Right forelimb (tissue), 1 donor: ENCODE results near the gene TBC1D8.
A peak's percentile ranks its signal among the peaks of the same experiment; 100 is the strongest.
"Not testable (repeated sequence)": the region's sequence is repeated elsewhere in the genome, so short reads cannot be mapped to it uniquely, and the experiment has no call there.

Experiments used
- DNase-seq: peaks from one replicate; pipeline ENCODE4 v3.0.0-alpha.2; 2018

The TBC1D8 gene

DNA sequence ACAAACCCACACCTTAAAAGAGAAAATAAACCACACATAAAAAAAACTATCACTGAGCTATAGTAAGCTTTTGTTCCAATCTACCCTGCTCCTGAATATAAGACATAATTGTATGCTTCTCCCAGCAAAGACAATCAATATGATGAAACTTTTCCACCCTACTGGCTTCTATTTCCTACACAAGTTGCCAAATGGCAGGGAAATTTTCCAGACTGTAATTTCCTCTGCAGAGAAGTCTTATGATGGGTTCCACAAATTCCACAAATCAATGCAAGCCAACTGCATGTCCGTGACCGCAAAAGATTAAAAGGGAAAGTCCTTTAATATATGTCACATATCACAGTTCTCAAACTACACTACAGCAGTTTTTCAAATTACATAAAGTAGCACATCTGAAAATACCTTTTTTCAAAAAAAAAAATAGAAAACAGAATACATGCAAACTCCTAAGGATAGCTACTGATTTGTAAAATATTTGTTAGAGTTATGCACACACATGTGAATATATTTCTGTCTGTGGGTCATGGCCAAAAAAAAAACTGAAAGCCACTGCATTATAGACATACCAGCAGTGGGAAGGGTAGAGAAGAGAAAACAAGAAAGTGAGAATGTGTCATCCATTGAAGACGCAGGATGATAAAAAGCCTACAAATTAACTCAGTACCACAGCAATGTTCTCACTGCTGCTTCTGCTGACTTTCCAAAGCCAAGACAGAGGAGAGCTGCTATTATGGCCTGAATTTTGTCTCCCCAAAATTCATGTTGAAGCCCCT lies 87.6 kb downstream of the TBC1D8 start:
- peak; percentile 55 for DNase-seq

DNA sequence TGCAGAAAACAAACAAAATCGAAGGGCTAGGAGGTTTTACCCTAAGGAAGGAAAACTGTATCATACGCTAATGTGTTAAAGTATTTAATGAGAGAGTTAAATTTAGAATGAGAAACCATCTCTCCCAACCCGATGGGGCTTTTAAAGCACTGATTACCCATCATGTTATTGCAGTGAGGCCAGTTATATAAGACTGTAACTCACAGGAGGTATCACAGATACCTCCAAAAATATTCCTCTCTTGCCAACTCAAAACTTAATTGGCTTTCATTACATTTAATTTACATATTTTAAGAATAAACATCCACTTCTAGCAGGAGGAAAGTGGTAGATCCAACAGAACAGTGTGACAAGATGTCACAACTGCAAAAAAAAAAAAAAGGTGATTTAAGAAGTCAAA lies 92.8 kb downstream of the TBC1D8 start:
- DNase-seq, result no peak

- no peak for DNase-seq
Measured at GRCh38 chr2:101057051-101057933, 93.9 kb downstream of the TBC1D8 start.

- DNase-seq, result no peak
Measured at GRCh38 chr2:101053117-101053516, 98.1 kb downstream of the TBC1D8 start.

DNA sequence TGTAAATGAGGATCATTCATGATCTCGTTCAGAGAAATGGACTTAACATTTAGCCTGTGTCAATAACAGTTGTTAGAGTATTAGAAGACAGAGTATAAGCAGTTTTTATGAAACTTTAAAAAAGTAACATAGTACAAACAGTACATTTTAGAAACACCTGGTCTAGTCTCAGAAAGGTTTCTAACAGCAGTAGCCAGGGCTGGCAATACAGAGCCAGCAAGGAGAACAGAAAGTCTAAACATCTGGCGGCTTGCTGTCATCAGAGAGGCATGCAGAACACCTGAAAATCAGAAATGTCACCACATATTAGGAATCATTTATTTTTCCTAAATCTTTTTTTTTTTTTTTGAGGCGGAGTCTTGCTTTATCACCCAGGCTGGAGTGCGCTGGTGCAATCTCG lies 99.0 kb downstream of the TBC1D8 start:
- no peak for DNase-seq

DNA sequence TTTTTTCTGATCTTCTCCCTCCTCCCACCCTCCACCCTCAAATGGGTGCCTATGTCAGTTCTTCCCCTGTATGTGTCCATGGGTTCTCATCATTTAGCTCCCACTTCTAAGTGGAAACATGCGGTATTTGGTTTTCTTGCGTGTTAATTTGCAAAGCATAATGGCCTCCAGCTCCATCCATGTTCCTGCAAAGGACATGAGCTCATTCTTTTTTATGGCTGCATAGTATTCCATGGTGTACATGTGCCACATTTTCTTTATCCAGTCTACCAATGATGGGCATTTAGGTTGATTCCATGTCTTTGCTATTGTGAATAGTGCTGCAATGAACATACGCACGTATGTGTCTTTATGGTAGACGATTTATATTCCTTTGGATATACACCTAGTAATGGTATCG lies 100.3 kb downstream of the TBC1D8 start:
- not testable (repeated sequence) for DNase-seq

DNA sequence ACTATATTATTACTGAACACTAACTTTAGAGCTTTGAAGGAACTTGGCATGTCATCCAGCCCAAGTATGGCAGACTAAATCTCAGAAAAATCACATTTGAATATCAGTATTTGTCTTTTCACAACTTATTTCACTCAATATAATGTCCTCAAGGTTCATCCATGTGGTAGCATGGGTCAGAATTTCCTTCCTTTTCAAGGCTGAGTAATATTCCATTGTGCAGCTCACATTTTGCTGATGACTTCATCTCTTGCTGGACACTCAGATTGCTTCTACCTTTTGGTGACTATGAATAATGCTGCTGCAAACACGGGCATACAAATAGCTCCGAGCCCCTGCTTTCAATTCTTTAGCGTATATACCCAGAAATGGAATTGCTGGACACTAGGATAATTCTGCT lies 102.4 kb downstream of the TBC1D8 start:
- no peak for DNase-seq

DNA sequence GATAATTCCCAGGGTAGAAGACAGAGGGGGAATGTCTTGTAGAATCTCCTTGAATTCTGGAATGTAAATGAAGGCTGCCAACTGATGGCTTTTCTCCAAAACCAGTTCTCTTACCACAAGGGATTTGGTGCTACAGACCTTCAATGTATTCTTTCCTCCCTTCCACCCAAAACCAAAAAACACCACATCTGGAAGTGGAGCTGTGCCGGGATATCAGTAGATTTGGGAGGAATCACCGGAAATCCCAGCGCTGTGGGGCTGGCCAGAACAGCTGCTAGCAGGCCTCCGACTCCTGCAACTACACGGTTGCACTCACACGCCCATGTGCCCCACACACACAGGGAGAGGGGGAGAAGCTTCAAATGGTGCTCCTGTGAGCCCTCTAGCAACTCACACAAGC lies 103.4 kb downstream of the TBC1D8 start:
- DNase-seq, result peak; percentile 53

- DNase-seq, result no peak
Measured at GRCh38 chr2:101047075-101047766, 104.0 kb downstream of the TBC1D8 start.

- DNase-seq, result no peak
Measured at GRCh38 chr2:101045330-101045729, 105.9 kb downstream of the TBC1D8 start.

DNA sequence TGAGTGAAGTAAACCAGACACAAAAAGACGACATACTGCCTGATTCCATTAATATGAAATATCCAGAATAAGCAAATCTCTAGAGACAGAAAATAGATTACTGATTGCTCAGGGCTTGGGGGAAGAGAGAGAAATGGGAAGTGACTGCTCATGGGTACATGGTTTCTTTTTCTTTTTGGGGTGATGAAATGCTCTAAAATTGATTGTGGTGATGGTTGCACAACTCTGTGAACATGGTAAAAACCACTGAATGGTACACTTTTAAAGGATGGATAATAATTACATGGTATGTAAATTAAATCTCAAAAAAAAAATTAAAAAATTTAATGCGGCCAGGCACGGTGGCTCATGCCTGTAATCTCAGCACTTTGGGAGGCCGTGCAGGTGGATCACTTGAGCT lies 109.8 kb downstream of the TBC1D8 start:
- no peak for DNase-seq

DNA sequence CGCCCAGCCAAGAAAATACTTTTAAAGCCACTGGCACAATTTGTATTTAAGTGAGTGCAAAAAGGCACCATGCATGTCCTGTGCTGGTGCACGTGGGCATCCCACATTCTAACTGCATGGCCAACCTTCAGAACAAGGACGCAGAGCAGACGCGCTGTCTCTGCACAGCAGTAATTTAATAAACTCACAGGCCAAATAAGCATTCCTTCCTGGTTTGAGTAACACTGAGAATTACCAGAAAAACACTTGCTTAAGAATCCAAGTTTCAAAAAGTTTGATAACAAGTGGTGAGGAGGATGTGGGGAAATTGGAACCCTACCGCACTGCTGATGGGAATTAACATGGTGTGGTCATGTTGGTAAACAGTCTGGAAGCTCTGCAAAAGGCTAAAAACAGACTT lies 110.4 kb downstream of the TBC1D8 start:
- DNase-seq, result no peak

DNA sequence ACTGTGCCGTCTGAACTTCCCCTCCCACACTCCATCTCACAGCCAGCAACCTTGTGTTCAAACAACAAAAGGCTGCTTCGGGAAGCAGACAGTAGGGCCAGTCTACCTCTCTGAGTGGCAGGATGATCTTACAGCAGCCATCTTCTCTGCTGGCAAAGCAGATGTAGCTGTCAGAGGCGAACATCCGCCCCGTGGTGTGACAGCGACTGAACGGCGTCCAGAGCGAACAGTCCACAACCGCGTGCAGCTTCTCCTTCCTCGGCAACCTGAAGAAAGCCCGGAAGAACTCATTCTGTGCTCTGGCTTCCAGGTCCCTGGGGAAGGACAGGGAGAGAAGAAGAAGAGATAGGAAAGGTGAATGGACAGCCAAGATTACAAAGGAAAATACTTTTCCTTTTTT lies 111.1 kb downstream of the TBC1D8 start:
- no peak for DNase-seq

- no peak for DNase-seq
Measured at GRCh38 chr2:101038455-101039255, 112.5 kb downstream of the TBC1D8 start.

GRCh38 chr2:101037161-101037755 lies 113.9 kb downstream of the TBC1D8 start:
- no peak for DNase-seq

DNA sequence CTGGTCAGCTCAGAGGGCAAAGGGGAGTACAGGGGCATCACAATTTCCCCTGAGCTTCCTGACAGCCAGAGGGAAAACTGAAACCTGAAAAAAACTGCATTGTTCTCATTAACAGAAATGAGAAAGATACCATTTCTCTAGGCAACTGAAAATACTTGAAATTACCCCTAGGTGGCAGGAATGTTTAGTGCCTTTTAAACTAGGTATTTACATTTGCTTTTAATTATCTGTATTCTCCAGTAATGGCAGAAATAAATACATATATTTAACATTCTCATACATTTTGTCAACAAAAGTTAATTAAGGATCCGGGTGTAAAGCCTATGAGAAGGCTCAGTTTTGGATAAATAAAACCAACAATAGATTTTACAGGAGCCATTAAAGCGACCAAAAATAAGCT lies 114.6 kb downstream of the TBC1D8 start:
- no peak for DNase-seq

- DNase-seq, result no peak
Measured at GRCh38 chr2:101032084-101032776, 119.0 kb downstream of the TBC1D8 start.

- DNase-seq, result no peak
Measured at GRCh38 chr2:101030866-101031554, 120.2 kb downstream of the TBC1D8 start.

DNA sequence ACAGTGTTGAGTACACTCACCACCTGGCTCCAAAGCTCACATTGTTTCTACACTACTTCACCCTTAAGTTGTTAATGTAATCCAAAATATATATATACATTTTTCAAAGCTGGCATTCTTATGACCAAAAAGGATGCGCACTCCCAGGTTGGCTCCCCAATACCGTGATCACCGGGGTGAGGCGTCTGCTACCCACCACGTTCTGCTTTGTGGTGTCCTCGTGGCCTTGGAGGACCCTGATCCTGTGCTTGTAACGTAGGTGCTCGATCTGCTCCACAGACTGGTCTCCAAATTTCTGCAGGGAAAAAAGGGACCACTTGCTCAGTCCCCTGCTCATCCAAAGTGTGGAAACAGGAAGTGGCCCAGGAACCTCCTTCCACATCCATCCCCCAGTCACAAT lies 123.3 kb downstream of the TBC1D8 start:
- no peak for DNase-seq

GRCh38 chr2:101026923-101027469 lies 124.2 kb downstream of the TBC1D8 start:
- no peak for DNase-seq

DNA sequence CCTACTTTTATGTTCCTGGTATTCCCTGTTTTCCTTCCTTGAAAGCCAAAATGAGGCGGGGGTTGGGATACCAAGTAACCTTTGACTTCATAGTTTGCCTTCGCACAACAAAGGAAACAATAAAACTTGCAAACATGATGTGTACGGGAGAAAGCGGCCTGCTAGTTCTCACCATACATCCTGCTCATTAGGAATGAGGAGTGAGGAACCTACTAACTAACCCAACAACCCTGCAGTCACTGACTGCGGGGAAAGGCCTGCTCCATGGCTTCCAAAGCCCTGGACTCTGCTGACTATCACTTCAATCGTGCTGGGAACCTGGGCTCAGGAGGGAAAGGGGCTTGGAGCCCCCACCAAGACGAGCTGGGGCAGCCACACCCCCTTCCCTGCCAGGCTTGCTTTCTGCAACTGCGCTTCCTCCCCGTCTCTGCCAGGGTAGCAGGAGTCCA lies 124.9 kb downstream of the TBC1D8 start:
- DNase-seq, result no peak
